Measurements from ENCODE around the gene ZNF878. TPM values are rescaled to one million over a fixed set of nuclear protein-coding genes. Genes with fewer than 3 reads are reported as not detected.
A peak's percentile ranks its signal among the peaks of the same experiment; 100 is the strongest.

ZNF878 gene
- total and polyA plus RNA-seq, 2 of the 13 experiments (the other 11 are each of a cell fraction or from before 2014, with no cell fraction given): 0.46 to 5.2 TPM

DNA sequence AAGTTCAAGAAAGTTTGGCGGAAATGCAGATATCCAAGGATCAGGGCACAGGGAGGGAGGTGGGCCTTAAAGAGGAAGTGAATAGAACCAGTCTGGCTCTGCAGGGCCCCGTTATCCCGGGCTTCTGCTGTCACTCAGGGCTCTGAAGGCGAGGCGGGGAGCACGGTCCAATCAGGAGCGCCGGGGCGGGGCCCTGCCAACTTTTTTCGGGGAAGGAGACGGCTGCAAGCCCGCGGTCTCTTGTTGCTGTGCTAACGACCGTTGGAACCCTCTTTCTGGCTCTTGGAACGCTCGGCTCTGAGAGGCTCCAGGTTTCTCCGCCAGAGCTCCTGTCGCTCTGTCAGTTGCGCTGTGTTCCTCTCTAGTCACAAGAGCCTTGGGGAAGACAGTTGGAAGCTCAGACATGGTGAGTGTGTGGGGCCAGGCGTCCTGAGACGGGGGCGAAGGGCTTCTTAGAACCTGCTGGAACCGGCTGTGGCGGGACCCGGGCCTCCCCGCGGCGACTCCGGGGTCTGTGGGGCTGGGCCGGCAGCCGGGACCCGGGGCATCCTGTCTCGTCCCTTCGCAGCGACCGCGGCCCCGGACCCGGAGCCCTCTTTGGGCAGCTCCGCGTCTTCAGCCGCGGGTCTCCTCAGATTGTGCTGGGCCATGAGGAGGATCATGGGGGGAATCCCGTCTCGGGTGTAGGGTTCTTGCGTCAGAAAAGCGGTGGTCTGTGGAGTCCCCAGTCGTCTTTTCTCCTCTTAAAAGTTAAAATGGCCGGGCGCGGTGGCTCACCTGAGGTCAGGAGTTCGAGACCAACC, 39.5 kb upstream of the ZNF878 start (continued):
- TF ChIP-seq ZMYM4 (CRISPR knock-in tag; IDR thresholded peaks at IDR 0.05) (peak; percentile 18; the same call in 1 of the 2 replicates), FIP1L1 (IDR thresholded peaks at IDR 0.05; ENCODE audit: borderline replicate concordance, insufficient read depth, low read depth, low read length) (no peak), ARNT (IDR thresholded peaks at IDR 0.05) (no peak), HES4 (CRISPR knock-in tag; IDR thresholded peaks at IDR 0.05; ENCODE audit: borderline replicate concordance) (no peak), IKZF5 (CRISPR knock-in tag; IDR thresholded peaks at IDR 0.05) (0 out of 2 replicates have a peak, but pooled peaks have one; percentile 18), SAP130 (CRISPR knock-in tag; IDR thresholded peaks at IDR 0.05; ENCODE audit: low read depth) (peak; percentile 55), NBN (conservative IDR thresholded peaks at IDR 0.05) (no peak), PHF8 (CRISPR knock-in tag; IDR thresholded peaks at IDR 0.05) (peak; percentile 35; the same call in 1 of the 2 replicates), SOX5 (CRISPR knock-in tag; IDR thresholded peaks at IDR 0.05; ENCODE audit: borderline replicate concordance) (no peak), XRCC5 (optimal IDR thresholded peaks at IDR 0.05; ENCODE audit: low read length) (no peak)
- TF ChIP-seq, protein P1, sequence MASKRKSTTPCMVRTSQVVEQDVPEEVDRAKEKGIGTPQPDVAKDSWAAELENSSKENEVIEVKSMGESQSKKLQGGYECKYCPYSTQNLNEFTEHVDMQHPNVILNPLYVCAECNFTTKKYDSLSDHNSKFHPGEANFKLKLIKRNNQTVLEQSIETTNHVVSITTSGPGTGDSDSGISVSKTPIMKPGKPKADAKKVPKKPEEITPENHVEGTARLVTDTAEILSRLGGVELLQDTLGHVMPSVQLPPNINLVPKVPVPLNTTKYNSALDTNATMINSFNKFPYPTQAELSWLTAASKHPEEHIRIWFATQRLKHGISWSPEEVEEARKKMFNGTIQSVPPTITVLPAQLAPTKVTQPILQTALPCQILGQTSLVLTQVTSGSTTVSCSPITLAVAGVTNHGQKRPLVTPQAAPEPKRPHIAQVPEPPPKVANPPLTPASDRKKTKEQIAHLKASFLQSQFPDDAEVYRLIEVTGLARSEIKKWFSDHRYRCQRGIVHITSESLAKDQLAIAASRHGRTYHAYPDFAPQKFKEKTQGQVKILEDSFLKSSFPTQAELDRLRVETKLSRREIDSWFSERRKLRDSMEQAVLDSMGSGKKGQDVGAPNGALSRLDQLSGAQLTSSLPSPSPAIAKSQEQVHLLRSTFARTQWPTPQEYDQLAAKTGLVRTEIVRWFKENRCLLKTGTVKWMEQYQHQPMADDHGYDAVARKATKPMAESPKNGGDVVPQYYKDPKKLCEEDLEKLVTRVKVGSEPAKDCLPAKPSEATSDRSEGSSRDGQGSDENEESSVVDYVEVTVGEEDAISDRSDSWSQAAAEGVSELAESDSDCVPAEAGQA (IDR thresholded peaks at IDR 0.05; ENCODE audit: low read depth): no peak
- TF ChIP-seq, protein P1 (CRISPR knock-in tag; IDR thresholded peaks at IDR 0.05; ENCODE audit: borderline replicate concordance): peak; percentile 35; the same call in 1 of the 2 replicates
- TF ChIP-seq, protein P2, sequence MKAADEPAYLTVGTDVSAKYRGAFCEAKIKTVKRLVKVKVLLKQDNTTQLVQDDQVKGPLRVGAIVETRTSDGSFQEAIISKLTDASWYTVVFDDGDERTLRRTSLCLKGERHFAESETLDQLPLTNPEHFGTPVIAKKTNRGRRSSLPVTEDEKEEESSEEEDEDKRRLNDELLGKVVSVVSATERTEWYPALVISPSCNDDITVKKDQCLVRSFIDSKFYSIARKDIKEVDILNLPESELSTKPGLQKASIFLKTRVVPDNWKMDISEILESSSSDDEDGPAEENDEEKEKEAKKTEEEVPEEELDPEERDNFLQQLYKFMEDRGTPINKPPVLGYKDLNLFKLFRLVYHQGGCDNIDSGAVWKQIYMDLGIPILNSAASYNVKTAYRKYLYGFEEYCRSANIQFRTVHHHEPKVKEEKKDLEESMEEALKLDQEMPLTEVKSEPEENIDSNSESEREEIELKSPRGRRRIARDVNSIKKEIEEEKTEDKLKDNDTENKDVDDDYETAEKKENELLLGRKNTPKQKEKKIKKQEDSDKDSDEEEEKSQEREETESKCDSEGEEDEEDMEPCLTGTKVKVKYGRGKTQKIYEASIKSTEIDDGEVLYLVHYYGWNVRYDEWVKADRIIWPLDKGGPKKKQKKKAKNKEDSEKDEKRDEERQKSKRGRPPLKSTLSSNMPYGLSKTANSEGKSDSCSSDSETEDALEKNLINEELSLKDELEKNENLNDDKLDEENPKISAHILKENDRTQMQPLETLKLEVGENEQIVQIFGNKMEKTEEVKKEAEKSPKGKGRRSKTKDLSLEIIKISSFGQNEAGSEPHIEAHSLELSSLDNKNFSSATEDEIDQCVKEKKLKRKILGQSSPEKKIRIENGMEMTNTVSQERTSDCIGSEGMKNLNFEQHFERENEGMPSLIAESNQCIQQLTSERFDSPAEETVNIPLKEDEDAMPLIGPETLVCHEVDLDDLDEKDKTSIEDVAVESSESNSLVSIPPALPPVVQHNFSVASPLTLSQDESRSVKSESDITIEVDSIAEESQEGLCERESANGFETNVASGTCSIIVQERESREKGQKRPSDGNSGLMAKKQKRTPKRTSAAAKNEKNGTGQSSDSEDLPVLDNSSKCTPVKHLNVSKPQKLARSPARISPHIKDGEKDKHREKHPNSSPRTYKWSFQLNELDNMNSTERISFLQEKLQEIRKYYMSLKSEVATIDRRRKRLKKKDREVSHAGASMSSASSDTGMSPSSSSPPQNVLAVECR (CRISPR knock-in tag; IDR thresholded peaks at IDR 0.05; ENCODE audit: borderline replicate concordance): peak; percentile 24; the same call in 1 of the 2 replicates
